ENCODE measurements around the gene OR1J1.

Gene OR1J1

DNA sequence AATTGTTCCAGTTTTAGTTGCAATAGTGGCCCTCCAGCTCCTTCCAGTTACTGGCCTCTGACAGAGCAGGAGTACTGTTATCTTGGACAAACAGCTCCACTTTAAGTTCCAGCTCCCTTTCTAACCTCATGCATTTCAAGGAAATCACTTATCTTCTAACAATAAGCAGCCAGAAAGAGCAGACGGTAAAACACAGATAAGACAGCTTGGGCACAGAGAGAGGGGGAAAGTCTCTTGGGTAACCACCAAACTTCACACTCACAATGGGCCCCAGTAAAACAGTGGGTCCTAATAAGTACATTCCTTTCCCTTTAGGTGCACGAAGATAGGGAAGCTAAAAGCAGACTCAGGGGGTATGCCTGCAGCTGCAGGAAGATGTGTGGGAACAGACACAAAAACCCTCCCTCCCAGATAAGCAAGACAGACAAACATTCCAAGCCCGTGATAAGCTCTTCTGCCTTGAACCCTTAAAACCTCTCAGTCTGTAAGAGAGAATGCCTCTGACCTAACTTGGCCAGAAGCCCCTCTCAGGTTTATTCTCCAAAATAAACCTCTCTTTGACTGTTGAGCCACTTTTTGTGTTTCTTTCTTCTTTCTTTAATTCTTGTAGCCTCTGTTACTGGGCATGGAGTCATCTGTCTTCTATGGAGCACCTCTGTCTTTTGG lies 30.8 kb downstream of the OR1J1 start:
- DNase-seq (ENCODE audit: low read depth): no peak

DNA sequence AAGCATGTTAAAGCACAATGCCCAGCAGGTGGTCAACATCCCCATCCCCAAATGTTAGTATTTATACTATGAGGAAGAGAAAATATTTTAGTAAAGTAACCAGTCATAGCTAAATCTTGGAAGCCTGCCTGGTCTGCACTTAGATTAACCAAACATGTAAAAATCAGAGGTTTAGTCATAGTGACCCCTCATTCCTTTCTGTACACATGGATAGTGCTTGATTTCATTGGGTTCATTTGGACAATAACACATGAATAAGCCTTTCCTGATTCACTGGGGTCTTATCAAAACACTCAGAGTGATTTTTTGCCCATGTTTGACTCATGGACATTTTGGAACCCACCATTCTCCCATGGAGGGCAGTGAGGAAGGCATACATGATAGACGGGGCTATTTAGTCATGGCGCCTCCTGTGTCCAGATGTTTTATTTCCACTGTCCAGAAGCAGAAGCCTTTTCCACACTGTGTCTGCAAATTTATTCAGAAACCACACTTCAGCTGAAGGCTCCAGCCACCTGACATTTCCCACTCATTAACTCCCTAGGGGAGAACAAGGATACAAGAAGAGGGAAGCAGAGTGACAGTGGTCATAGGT lies 32.5 kb downstream of the OR1J1 start:
- no peak overlapping the region for H3K4me3 ChIP-seq (ENCODE audit: control insufficient read depth, low read depth, low read length)
- DNase-seq (ENCODE audit: low read depth): peak; percentile 85
- TF ChIP-seq, protein P1, sequence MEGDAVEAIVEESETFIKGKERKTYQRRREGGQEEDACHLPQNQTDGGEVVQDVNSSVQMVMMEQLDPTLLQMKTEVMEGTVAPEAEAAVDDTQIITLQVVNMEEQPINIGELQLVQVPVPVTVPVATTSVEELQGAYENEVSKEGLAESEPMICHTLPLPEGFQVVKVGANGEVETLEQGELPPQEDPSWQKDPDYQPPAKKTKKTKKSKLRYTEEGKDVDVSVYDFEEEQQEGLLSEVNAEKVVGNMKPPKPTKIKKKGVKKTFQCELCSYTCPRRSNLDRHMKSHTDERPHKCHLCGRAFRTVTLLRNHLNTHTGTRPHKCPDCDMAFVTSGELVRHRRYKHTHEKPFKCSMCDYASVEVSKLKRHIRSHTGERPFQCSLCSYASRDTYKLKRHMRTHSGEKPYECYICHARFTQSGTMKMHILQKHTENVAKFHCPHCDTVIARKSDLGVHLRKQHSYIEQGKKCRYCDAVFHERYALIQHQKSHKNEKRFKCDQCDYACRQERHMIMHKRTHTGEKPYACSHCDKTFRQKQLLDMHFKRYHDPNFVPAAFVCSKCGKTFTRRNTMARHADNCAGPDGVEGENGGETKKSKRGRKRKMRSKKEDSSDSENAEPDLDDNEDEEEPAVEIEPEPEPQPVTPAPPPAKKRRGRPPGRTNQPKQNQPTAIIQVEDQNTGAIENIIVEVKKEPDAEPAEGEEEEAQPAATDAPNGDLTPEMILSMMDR (IDR thresholded peaks at IDR 0.05; ENCODE audit: control insufficient read depth, insufficient read depth, low read depth, low read length, missing control alignments): peak; percentile 16

More for the DNA sequence above, 30.8 kb downstream of the OR1J1 start:
- H3K4me3 ChIP-seq (ENCODE audit: control insufficient read depth, low read depth, low read length): no peak overlapping the region
- TF ChIP-seq, protein P1 (IDR thresholded peaks at IDR 0.05; ENCODE audit: control insufficient read depth, insufficient read depth, low read depth, low read length, missing control alignments): no peak

DNA sequence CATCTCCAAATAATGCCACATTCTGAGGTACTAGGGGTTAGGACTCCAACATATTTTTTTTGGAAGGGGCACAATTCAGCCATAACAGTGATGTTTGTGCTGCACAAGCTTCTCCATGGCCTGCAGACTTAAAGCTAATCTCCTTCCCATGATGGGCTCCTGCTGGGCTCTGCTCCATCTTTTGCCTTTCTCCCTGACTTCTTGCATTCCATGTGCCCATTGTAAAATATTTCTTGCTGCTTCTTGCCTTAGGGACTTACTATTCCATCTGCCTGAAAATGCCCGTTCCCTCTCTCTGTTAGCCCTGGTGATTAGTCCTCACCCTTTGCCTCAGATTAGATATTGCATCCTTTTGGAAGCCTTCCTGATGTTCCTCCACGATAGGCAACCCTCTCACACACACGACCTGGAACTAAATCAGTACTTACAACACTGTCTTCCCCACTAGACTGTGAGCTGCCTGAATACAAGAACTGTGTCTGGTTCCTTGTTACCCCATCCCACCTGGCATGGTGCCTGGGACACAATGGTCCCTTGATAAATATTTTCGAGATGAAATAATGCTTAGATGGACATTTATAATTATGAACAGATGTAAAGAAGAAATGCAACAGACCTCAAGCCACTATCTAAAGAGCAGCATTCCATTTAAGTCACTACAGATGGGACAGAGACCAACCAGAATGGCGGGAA lies 33.5 kb downstream of the OR1J1 start:
- DNase-seq (ENCODE audit: low read depth): peak; percentile 79
- TF ChIP-seq, protein P1 (IDR thresholded peaks at IDR 0.05; ENCODE audit: control insufficient read depth, insufficient read depth, low read depth, low read length, missing control alignments): no peak
- H3K4me3 ChIP-seq (ENCODE audit: control insufficient read depth, low read depth, low read length): no peak overlapping the region

DNA sequence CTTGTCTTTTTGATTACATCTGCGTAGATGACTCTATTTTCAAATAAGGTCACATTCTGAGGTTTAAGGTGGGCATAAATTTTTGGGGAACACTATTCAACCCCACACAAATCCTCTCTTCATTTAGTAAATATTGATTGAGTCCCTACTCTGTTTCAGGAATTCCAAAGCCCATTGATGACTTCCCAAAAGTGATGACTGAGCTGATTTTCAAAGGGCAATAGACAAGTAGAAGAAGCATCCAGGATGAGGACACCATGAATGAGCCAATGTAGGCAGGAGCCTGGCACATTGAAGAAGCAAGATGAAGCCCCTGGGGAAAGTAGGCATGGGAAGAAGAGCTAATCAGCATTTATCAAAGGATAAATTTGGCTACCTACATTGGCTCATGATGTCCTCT lies 35.2 kb downstream of the OR1J1 start:
- no peak for DNase-seq (ENCODE audit: low read depth)
- TF ChIP-seq, protein P1 (IDR thresholded peaks at IDR 0.05; ENCODE audit: control insufficient read depth, insufficient read depth, low read depth, low read length, missing control alignments): no peak
- no peak overlapping the region for H3K4me3 ChIP-seq (ENCODE audit: control insufficient read depth, low read depth, low read length)

All from AG09309 (cell line).